GM10266 (cell line): ENCODE results near the gene ARL4C.

Source experiments
- DNase-seq: peaks from one replicate; pipeline ENCODE4 v3.0.0; 2012; ENCODE audit errors: extremely low spot score
- TF ChIP-seq, protein P1 (sequence below): IDR thresholded peaks from 2 replicates; pipeline ENCODE4 v1.5.1; 2012; ENCODE audit warnings: mild to moderate bottlenecking, low read depth; ENCODE audit not compliant: control insufficient read depth, insufficient read depth; ENCODE audit errors: missing control alignments

Gene ARL4C

DNA sequence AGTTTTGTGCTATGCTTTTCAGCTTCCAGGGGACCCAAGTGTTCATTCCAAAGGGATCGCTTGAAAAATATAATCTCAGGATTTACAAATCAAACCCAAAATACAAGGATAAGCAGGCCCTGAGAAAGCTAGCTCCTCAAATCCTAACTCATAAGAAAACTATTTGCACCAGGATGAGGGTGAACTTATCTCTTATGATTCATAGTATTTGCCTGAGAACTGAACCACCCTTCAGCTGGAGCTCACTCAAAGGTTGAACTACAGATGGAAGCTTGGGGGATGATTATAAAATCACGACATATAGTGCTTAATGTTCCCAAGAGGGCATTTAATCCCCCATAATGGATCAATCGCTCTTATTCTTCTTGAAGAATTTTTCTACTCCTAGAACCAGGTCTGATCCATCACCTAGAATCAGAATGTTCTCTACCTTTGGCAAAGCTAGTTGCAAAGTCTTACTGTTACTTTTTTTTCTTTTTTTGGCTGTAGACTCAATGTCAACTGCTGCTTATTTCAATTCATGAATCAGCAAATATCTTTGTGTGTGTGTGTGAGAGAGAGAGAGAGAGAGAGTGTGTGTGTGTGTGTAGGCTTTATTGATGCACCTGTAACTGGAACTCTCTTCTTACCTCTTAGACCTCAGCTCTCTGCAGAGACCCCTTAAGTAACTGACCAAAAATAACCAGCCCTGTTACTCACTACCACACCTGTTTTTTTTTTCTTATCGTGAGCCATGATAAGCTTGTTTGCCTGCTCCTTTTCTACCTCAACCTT is 44.8 kb downstream of the ARL4C start:
- TF ChIP-seq, protein P1, sequence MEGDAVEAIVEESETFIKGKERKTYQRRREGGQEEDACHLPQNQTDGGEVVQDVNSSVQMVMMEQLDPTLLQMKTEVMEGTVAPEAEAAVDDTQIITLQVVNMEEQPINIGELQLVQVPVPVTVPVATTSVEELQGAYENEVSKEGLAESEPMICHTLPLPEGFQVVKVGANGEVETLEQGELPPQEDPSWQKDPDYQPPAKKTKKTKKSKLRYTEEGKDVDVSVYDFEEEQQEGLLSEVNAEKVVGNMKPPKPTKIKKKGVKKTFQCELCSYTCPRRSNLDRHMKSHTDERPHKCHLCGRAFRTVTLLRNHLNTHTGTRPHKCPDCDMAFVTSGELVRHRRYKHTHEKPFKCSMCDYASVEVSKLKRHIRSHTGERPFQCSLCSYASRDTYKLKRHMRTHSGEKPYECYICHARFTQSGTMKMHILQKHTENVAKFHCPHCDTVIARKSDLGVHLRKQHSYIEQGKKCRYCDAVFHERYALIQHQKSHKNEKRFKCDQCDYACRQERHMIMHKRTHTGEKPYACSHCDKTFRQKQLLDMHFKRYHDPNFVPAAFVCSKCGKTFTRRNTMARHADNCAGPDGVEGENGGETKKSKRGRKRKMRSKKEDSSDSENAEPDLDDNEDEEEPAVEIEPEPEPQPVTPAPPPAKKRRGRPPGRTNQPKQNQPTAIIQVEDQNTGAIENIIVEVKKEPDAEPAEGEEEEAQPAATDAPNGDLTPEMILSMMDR = no peak
- no peak for DNase-seq

DNA sequence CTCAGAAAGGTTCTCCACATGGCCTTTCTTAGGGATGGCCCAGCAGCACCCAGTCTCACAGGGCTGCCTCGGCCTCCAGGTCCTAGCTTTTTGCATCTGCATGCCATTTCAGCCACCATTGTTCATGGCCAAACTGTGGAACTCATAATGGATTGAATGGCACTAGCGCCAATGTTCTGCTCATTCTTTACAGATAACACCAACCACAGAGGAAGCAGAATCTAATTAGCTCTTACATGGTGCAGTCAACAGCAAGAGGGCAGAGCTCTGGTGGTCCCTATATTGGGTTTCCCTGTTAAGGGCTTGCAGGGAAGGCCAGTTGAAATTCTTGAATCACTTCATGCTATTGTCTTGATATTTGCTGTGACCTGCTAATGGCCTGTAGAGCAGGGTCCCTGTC is 45.6 kb downstream of the ARL4C start:
- DNase-seq = no peak
- TF ChIP-seq, protein P1 = no peak

DNA sequence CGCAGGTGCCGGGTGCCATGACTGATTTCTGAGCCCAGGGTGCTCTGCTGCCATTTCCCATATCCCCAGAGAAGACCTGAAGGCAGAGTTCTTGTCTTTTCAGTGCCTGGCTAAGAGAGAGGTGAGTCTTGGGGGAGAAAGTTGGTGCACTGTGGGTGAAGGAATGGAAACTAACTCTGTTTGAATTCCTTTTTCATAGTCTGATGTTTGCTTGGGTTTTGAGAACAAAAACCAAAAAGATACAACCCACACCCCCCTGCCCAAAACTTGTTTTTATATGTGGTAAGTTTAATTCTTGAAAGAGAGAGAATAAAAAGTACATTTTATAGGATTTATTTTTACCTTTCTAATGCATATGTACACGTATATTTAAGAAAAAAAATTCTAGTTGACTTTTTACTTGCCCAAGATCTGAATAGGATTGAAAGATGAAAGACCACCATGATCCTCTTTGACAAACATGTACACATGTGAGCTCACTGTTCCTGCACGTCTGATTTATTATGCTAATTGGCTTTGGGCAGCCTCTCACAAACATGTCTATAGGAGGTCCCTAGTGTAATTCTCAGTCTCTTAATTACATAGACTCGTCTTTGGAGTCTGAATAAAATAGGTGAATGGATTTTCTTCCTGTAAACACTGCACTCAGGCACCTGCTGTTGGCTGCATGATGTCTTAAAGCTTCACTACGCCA is 46.3 kb downstream of the ARL4C start:
- DNase-seq = no peak
- TF ChIP-seq, protein P1 = no peak

DNA sequence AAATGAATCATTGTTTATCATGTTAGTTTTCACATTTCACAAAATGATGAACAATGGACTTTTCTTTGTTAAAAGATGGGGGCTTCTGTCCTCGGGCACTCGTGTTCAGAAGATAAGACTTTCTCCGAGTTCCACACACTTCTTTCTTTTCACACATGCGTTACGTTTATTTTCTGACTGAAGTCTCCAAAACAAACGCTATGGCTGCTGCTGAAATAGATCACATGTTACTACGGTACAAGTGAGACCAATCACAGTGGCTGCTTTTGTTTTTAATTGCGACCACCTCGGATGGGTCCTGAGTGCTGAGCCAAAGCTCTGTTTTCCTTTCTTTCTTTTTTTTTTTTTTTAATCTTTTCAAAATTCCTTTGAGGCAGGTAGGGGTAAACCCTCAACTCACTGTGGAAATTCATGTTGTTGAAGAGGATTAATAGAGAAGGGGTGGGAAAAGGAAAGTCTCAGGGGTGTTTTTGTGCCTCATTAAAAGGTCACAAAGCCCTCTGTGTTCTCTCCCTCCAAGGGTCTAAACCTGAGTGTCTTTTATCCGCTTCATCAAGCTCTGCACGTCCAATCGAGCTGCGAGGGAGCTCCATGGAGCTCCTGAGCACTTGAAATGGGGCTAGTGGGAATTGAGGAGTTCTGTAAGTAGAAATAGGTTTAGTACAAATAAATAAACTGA is 48.2 kb downstream of the ARL4C start:
- TF ChIP-seq, protein P1 = no peak
- no peak for DNase-seq

DNA sequence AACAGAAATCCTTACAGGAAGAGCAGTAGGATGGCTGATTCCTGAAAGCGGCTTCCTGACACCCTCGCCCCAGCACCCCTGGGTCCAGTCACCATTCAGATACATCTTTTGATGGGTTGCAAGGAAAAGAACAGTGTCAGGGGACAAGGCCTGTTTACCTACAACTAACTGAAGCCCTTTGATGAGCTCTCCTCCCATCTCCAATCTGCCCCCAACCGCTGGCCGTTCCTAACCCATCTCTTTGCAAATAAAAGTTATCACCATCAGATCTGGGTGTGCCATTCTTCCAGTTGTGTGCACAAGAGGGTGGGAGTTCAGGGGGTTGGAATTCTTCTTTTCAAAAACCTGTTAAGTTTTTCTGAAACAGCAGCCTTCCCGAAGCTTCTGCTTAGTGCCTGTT is 48.9 kb downstream of the ARL4C start:
- TF ChIP-seq, protein P1 = no peak
- DNase-seq = no peak

DNA sequence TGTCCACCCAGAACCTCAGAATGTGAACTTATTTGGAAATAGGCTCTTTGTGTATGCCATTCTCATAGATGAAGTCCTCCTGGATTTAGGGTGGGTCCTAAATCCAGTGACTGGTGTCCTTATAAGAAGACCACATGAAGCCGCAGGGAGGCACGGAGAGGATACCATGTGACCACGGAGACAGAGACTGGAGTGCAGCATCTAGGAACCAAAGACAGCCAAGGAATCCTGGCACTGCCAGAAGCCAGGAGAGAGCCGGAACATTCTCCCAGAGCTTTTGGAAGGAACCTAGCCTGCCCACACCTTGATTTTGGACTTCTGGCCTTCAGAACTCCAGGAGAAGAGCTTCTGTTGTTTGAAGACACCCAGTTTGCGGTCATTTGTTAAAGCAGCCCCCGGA is 49.7 kb downstream of the ARL4C start:
- DNase-seq = no peak
- TF ChIP-seq, protein P1 = no peak
